NOMO-1 treated with DMSO at 0.1 percent for 48 hours (cell line): ENCODE measurements around the gene SEMA5A.

ENCODE experiments used
- DNase-seq: peaks from one replicate; lab custom pipeline; 2025; ENCODE audit not compliant: unreplicated experiment; lab: John Stamatoyannopoulos, UW

Gene SEMA5A

GRCh38 chr5:9523090-9523823, 22.6 kb downstream of the SEMA5A start:
- no peak for DNase-seq

DNA sequence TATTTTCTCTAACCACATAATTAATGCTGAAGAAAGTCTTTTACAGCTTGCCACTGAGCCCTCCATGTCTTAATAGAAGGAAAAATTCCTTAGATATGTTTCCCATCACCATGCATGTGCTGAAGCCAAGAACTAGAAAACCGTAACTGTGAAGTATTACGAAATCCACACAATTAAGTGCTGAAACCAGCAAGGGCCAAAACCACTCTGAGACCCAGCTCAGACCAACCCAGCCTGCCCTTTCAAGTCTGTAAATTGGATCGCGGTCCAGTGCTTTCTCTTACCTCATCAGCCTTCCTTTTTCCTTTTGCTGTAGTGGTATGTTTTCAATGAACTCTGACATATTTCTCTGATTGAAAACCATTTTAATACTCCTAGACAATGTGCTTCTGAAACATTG, 26.3 kb downstream of the SEMA5A start:
- DNase-seq: no peak

- DNase-seq: no peak
Measured at GRCh38 chr5:9516591-9516990, 29.3 kb downstream of the SEMA5A start.

DNA sequence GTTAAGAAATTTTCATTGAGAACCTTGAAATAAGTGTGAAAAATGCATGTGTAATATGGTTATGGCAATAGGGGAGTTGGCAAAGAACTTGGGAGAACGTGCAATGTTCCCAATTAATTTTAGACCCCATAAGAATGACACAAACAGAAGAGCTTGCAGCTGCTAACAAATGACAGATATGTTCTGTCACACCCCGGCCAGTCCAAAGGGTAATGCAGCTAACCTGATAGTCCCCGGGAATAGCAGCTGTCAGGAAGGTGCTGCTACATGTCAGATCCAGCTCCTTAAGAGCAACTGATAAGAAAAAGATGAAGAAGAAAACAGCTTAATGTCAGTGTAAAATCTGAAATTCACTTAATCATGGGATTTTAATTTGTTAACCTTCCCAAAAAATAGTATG, 30.4 kb downstream of the SEMA5A start:
- no peak for DNase-seq

GRCh38 chr5:9514968-9515367, 30.9 kb downstream of the SEMA5A start:
- DNase-seq: no peak

DNA sequence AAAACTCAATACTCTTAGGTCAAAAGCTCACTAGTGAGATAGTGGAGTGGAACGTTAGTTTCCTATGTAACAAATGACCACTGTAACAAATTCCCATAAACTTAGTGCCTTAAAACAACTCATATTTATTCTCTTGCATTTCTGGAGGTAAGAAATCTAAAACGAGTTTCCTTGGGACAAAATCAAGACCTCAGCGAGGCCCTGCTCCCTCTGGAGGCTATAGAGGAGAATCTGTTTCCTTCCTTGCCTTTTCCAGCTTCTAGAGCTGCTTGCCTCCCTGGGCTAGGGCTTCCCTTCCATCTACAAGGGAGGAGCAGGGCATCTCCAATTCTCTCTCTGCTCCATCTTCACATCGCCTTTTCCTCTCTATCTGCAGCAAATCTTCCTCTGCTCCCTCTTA, 32.0 kb downstream of the SEMA5A start:
- DNase-seq: no peak

DNA sequence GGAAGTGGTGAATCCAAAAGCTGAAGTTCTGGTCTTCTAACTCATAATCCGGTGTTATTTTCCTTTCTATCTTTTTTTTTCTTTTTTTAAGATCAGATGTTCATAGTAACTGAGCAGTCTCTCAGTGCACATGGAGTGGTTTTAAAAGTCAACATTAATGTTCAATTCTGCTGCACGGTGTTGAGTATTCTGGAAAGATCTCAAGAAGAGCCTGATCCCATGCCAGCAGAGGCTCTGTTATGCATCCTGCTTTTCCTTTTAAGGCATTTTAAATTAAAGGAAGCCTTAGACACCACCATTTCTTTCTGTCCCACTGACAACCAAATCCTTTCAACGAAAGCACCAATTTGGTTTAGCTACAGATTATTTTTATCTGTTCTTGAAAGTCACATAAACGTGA, 33.4 kb downstream of the SEMA5A start:
- DNase-seq: no peak

DNA sequence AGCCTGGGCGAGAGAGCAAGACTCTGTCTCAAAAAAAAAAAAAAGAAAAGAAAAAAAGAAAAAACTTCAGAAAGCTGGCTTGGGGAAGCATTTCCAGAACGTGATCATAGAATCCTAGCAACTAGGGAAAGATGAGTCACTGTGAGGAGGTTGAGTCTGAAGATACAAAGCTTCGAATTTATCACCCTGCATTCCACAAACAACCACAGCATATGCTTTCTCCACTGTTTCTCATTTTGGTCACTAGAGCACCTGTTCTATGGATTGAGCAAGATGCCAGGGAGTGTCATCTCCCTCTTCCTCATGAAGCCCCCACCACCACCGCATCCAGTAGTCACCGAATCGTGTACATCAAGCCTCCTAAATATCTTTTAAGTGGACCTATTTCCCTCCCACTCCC, 37.9 kb downstream of the SEMA5A start:
- no peak for DNase-seq

DNA sequence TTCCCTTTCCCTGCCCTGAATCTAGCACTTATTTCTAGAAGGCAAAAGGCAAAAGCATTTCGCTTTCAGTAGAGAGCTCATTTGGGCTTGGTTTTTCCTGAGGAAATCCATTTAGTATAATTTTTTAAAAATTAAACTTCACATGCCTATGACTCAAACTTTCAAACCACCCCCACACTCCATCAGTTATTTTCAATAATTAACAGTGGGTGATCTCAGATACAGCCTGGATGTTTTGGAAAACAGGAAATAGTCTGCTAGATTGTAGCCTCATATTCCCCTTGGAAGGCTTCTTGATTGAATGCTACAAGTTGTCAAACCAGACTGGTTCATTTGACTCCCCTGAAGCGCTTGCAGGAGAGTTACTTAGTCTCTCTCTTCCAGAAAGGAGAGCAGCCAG, 40.6 kb downstream of the SEMA5A start:
- DNase-seq: no peak

GRCh38 chr5:9502864-9503263, 43.0 kb downstream of the SEMA5A start:
- no peak for DNase-seq

- no peak for DNase-seq
Measured at GRCh38 chr5:9502050-9502834, 43.6 kb downstream of the SEMA5A start.

DNA sequence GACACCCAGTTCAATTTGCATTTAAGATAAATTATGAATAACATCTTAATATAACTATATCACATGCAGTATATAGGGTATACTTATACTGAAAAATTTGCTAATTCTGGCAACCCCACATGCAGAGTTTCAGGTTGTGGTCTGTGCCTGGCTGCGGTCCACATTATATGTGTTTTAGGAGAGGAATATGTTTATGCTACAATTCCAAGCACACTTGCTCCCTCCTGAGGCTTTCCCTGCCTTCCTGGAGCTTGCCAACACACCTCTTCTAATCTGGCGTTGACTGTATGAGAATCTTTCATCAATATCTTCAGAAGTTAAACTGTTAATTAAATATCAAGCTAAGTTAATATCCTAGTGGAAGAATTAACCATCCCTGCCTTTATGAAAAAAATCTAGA, 45.2 kb downstream of the SEMA5A start:
- no peak for DNase-seq

GRCh38 chr5:9500193-9500592, 45.7 kb downstream of the SEMA5A start:
- no peak for DNase-seq

DNA sequence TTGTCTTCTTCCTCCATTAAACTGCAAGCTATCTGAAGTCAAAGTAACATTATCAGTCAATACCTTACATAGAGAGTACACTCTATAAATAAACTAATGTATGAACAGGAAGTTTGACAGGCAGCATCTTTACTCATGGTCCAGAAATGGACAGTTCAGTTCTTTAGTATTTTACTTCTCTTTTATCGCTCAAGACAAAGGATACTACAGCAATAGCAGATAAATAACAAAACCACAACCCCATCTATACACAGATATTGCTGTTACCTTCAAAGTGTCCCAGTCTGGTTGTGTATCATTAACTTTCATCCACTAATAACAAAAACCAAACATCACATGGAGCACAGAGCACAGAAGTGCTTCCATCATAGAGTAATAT, 46.4 kb downstream of the SEMA5A start:
- no peak for DNase-seq

GRCh38 chr5:9498541-9499497, 47.1 kb downstream of the SEMA5A start:
- no peak for DNase-seq

DNA sequence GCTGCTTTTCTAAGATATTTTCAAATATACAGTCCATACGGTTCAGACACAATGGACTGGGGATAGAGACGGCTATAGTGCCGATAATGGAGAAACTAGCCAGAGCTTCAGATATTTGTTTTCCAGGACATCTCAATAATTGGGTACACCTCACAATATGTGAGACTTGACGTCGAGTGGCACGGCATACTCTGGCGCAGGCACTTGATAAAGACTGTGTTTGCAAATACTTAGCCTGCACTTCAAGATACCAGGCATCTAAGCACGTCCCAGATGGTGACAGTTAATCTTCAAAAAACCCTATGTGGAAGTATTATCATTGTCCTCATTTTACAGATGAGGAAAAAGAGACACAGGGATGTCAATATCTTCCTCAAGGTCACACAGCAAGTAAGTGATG, 48.5 kb downstream of the SEMA5A start:
- DNase-seq: no peak

DNA sequence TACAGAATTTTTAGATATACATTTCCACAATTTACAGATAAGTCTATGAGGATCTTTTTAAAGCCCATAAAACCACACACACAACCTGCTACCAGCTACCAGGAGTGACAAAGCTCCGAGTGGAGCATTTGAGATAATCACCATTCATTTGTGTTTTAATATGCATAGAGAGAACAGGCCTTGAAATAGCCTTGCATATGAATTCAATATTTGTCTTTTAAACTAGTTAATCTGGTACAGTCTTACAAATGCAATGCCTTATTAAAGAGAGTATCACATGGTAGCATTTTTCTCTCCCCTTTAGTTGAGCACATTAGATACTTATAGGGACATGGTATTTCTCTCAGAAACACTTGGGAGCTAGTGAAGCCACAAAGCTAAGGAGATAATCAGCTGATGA, 49.1 kb downstream of the SEMA5A start:
- no peak for DNase-seq

GRCh38 chr5:9495121-9495520, 50.8 kb downstream of the SEMA5A start:
- no peak for DNase-seq

- no peak for DNase-seq
Measured at GRCh38 chr5:9494301-9494700, 51.6 kb downstream of the SEMA5A start.

GRCh38 chr5:9490494-9491097, 55.3 kb downstream of the SEMA5A start:
- DNase-seq: no peak

DNA sequence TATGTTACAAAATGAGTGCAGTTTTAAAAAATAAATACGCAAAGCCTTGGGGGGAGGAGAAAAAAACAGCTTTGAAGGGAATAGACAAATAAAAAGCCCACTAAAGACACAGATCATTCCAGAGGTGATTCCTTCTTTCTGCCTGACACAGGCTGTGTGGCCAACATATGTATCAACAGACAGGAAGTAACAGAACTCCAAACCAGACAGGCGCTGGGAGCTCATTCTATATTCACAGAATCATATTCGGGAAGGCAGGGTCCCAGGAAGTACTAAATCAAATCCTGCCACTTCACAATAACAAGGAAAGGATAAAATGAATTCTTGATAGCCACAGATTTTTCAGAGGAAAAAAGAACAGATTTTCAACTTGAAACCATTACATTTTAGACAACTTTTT, 62.1 kb downstream of the SEMA5A start:
- DNase-seq: no peak
